ENCODE data around the gene ZDHHC9.
A peak's percentile ranks its signal among the peaks of the same experiment; 100 is the strongest.

Gene ZDHHC9

DNA sequence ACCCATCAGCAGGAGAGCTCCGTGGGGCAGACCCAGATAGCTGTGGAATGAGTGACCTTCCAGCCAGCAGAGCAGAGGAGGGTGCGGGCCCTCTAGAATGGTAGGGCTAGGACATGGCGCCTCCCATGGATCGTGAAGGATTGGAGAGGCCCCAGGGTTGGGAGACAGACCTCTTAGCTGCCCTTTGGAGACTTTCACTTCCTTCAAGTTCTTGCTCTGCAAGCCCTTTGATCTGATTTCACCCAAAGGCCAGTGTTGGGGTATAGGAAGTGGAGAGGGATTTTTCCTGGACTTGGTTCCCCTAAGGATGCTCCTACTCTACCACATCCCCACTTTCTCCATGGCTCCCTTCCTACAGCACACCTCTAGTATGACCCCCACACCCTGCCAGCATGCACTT, 61.0 kb downstream of the ZDHHC9 start:
- peak overlapping the region in 1 of 2 donors; percentile 49 for H3K27ac Mint-ChIP-seq
- ATAC-seq (no peak), DNase-seq (no peak)
- peak overlapping the region; percentile 82 to 90 for H3K4me3 Mint-ChIP-seq
- H3K9me3 Mint-ChIP-seq, result no peaks in the 10 kb centered on the region
- H3K4me1 Mint-ChIP-seq, result peaks cover 70% of the 10 kb centered on the region
- no peaks in the 10 kb centered on the region for H3K27me3 Mint-ChIP-seq

DNA sequence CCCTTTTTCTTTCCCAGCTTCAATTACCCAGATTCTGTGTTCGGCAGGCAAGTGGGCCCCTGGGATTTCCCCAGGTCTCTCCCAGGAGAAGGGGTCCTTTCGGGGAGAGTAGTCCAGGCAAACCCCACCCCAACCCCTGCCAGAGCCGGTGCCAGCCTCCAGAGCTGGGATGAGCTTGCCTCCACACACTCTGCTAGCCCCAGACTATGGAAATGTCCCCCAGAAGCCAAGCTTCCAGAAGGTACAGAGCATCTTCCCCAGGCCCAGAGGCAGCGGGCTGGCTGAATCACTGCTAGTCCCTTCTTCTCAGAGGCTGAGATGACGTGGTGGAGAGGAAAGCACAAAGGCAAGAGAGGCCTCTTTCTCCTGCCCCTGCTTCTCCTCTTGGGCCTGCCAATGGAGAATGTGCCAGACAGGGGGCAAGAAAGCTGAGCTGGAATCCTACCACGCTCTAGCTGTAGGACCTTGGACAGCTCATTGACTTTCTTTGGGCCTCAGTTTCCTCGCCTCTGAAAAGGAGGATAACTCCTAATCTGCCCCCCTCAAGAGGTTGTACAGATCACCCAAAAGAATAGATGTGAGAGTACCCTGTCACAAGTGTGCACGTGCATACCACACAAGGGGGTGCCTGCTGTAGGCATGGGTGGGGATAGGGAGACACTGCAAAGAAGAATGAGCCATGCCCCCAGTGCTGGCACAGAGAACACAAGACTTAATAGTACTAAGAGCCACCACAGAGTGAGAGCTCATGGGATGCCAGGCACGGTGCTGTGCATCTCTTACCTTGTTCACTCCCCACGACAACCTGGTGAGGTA, 61.8 kb downstream of the ZDHHC9 start:
- ATAC-seq (peak; percentile 41), DNase-seq (peak in 1 of 2 donors; percentile 42)
- Mint-ChIP-seq H3K27me3 (no peaks in the 10 kb centered on the region), H3K27ac (peak overlapping the region; percentile 57 to 89), H3K4me3 (peak overlapping the region; percentile 82 to 90), H3K4me1 (peaks cover 71% of the 10 kb centered on the region), H3K9me3 (no peaks in the 10 kb centered on the region)

DNA sequence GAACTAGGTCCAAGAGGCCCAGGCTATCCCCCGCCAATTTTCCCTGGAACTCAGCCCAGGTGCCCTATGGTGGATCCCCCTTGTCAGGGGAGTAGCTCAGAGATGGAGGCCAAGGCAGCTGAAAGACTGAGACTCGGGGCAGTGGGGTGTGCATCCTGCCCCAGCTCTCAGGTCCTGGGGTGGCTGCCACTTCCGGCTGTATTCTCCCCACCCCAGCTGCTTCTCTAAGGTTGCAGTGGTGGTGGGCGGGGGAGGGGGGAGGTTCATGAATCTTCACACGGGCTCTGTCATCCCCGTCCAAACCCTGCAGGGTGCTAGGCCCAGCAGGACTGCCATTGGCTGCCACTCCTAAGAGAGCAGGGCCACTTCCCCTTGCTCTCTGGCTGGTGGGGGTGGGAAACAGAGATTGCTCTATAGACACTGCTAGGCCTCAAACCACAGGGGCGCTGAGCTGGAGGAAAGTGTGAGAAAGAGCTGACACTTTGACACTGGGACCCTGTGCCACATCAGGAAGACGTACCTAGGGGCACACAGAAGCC, 62.5 kb downstream of the ZDHHC9 start:
- H3K9me3 Mint-ChIP-seq, result no peaks in the 10 kb centered on the region
- H3K4me1 Mint-ChIP-seq, result peaks cover 67% of the 10 kb centered on the region
- H3K27ac Mint-ChIP-seq, result peak overlapping the region; percentile 91
- H3K27me3 Mint-ChIP-seq, result no peaks in the 10 kb centered on the region
- H3K4me3 Mint-ChIP-seq, result peak overlapping the region; percentile 82 to 90
- peak; percentile 91 for ATAC-seq
- DNase-seq, result peak; percentile 69 to 90

DNA sequence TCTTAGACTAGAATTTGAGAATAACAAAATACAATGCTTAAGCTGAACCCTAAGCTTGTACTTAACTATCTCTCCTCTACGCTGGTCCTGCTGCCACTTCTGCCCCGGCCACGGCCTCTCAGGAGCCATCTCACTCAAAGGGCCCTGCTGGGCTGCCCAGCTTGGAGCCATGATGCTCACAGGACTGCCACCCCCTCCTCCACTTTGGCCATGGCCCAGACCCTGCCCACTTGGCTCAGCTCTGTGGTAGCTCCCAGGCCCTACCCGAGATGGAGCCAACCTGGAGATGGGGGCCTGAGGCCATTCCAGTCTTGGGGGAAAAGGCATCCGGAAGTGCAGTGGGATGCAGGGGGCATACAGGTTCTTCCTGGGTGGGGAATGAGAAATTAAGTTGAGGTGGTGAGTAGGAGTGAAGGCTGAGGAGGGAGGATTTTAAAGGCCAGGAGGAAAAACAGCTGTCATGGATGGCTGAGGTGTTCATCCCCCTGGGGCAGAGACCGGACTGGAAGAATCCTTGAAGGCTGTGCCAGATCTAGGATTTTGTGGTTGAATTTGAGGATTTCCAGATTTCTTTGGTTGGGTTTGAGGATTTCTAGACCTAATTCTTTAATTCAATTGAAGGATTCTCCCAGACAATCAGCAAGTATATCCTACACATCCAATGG, 63.1 kb downstream of the ZDHHC9 start:
- DNase-seq (peak in 1 of 2 donors; percentile 22), ATAC-seq (no peak)
- no peaks in the 10 kb centered on the region for H3K9me3 Mint-ChIP-seq
- H3K27me3 Mint-ChIP-seq, result no peaks in the 10 kb centered on the region
- H3K27ac Mint-ChIP-seq, result peak overlapping the region; percentile 91
- peaks cover 61% of the 10 kb centered on the region for H3K4me1 Mint-ChIP-seq
- H3K4me3 Mint-ChIP-seq, result peak overlapping the region; percentile 82 to 90

DNA sequence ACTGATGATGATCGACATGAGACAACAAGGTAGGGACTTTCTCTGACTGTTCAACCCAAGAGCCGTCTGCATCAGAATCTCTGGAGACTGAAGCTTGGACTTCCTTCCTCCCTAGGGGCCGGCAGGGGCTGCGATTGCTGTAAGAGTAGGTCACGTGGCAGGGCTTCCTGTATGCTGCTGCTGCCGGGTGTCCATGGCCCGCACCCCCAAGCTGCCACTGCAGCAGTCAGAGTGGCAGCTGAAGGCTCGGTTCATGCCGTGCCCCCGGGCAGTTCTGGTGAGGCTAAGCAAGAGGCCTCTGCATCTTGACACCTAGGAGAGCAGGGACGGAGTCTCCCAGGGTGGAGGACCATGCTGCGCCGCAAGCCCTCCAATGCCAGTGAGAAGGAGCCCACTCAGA, 63.9 kb downstream of the ZDHHC9 start, which contains the start of gene SASH3:
TSS of gene SASH3 (plus strand) at position 203 of the 400 bp plus-strand sequence. CDS start at position 352, 149 bp downstream.
- peak in 1 of 2 donors; percentile 79 for DNase-seq
- Mint-ChIP-seq H3K27ac (peak within 1 kb of the TSS; percentile 91), H3K4me3 (peak within 1 kb of the TSS; percentile 82 to 90), H3K9me3 (no peaks in the 10 kb centered on the region), H3K4me1 (peaks cover 63% of the 10 kb centered on the region), H3K27me3 (no peaks in the 10 kb centered on the region)
- peak; percentile 53 for ATAC-seq

DNA sequence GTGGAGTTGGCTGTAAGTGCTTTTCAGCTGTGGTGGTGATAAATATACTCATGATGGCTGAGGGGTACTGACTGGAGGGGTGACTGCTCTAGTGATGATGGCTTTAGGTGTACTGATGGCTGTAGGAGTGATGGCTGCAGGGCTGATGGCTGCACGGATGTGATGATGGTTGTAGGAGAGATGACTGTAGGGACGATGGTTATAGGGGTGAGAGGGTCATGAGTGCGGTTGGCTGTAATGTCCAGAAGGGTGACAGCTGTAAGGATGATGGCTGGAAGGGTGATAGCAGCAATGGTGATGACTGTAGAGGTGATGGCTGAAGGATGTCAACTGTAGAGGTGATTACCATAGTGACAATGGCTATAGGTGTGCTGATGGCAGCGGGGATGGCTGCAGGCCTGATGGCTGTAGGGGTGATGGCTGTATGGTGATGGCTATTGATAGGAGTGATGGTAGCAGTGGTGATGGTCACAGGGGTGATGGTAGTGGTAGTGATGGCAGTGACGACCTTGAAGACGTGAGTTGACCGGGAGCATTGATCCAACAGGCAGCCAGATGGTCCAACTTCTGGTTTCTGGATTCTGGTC, 64.5 kb downstream of the ZDHHC9 start:
- Mint-ChIP-seq H3K27ac (peak overlapping the region; percentile 89 to 90), H3K4me3 (peak overlapping the region; percentile 82 to 90), H3K4me1 (peaks cover 65% of the 10 kb centered on the region), H3K27me3 (no peaks in the 10 kb centered on the region), H3K9me3 (no peaks in the 10 kb centered on the region)
- ATAC-seq (no peak), DNase-seq (no peak)

DNA sequence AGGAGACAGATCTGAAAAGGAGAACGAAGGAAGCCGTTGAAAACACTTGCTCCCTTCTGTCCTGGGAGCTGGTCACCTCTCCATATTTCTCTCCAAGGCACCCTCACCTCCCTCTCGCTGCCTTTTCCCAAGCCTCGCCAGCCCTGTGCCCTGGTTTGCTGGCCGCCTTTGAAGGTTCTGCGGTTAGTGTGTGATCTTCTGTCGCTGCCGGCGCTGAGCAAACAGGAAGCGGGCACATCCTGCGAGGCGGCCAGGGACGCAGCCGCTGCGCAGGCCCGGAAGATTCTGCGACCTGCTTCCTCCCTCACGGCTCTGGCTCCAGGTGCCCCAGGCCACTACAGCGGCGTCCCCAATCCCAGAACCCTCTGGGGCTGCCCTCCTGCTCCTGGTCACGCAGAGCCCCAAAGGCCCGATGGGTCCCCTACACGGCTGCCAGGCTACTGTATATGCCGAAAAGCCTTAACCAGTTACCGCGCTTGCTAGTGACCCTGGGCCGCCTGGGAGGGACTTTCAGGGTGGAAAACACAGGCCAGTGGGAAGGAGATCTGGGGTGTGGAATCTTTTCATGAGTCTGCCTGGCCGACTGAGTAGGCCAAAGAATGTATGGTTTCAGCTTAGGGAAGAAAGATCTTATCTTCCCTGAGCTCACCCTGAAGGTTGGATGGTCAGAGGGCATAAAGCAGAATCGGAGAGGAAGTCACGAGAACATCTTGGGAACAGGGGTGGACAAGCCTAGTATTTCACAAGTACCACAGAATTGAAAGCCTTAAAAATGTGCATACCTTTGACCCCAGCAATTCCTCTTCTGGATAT, 66.3 kb downstream of the ZDHHC9 start:
- H3K9me3 Mint-ChIP-seq, result no peaks in the 10 kb centered on the region
- H3K4me1 Mint-ChIP-seq, result peaks cover 64% of the 10 kb centered on the region
- no peaks in the 10 kb centered on the region for H3K27me3 Mint-ChIP-seq
- peak overlapping the region; percentile 90 to 92 for H3K4me3 Mint-ChIP-seq
- DNase-seq (peak; percentile 56 to 74), ATAC-seq (peak; percentile 27)
- H3K27ac Mint-ChIP-seq, result peak overlapping the region; percentile 96 to 98

DNA sequence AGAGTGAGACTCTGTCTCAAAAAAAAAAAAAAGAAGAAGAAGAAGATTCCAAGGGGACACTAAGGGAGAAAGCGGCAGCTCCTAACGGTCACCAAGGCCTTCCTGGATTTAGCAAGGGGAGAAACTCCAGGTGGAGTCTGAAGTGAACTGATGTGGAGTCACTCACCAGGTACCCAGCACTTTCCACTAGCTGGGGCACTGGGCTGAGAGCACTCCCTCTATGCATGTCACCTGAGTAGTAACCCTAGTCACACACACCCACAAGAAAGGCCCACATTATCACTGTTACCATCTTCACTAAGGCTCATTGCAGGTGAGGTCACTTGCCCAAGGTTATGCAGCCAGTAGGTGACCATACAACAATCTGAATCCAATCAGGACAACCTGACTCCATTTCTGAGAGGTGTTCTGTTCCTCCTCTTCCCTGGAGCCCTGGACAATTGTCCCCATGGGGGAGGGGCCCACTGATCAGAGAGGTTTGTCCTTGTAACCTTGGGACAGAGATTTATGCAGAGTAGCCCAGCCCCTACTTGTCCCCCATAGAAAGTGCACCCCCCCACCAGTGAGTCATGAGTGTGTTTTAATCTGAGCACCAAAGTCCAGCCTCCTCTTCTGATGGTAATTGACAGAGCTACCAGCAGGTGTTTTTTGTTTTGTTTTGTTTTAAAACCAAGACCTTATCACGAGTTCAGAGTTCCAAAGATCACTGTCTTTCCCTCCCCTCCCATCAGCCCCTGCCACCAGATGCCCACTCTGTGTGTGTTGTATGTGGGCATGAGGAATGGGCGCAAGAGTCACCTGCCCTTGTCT, 69.8 kb downstream of the ZDHHC9 start:
- no peaks in the 10 kb centered on the region for H3K27me3 Mint-ChIP-seq
- peak; percentile 24 for ATAC-seq
- DNase-seq, result peak in 1 of 2 donors; percentile 23
- H3K9me3 Mint-ChIP-seq, result no peaks in the 10 kb centered on the region
- peaks cover 82% of the 10 kb centered on the region for H3K4me1 Mint-ChIP-seq
- peak overlapping the region; percentile 87 to 96 for H3K27ac Mint-ChIP-seq
- peak overlapping the region; percentile 71 to 75 for H3K4me3 Mint-ChIP-seq

DNA sequence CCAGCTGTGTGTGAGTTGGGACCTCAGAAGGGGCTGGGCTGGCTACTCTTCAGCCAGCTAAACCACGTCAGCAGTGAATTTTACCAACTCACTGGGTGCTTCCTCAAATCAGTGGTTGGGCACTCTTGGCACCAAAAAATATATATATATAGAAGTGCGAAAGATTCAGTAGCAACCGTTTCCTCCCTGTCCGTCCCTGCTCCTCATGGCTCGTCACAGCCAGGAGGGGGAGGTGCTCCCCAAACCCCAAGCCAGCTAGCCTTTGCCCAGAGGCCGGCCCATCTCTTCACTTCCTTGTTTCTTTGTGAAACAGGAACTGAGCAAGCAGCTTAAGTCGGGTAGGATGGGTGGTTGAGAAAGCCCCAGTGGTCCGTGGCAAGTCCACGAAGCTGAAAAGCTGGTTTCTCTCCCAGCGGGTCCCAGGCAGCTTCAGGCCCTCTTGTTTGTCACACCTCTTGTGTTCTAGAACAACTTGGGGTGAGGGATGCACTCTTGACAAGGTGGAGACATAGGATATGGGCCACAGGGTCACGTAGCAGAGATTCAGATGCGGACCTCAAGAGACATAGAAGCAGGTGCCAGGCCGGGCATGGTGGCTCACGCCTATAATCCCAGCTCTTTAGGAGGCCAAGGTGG, 70.8 kb downstream of the ZDHHC9 start:
- ATAC-seq (peak; percentile 49), DNase-seq (peak in 1 of 2 donors; percentile 63)
- no peaks in the 10 kb centered on the region for H3K27me3 Mint-ChIP-seq
- H3K4me3 Mint-ChIP-seq, result peak overlapping the region; percentile 71 to 75
- peak overlapping the region; percentile 73 to 96 for H3K27ac Mint-ChIP-seq
- no peaks in the 10 kb centered on the region for H3K9me3 Mint-ChIP-seq
- H3K4me1 Mint-ChIP-seq, result peaks cover 86% of the 10 kb centered on the region

DNA sequence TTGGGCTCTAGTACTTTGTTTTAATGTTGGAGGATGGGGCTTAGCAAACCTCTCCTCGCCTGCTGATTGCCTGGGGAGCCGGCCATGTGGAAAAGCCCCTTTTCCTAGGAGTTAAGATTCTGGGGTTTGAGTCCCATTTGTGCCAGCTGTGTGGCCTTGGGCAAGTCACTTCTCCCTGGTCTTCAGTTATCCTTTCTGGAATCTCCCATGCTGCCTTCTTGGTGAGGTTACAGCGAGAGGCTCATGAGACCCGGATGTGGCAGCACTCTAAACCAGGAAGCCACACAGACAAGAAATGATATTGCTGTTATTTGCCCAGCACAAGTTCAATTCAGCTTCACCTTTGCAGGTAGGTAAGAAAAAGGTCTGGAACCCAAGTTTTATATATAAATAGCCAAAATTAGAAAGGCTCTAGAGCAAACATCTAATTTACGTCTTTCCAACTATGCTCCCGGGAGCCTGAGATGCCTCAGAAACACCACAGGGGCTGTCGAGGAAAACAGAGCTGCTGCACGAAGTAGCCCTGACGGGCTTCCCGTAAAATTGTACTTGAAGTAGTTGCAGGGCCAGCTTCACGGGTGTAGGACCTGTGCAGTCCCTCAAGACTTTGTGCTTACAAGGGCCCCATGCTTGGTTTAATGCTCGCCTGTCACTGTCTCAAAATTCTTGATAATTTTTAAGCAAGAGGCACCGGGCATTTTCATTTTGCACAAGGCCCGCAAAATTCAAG, 72.3 kb downstream of the ZDHHC9 start:
- H3K4me1 Mint-ChIP-seq, result peaks cover 81% of the 10 kb centered on the region

DNA sequence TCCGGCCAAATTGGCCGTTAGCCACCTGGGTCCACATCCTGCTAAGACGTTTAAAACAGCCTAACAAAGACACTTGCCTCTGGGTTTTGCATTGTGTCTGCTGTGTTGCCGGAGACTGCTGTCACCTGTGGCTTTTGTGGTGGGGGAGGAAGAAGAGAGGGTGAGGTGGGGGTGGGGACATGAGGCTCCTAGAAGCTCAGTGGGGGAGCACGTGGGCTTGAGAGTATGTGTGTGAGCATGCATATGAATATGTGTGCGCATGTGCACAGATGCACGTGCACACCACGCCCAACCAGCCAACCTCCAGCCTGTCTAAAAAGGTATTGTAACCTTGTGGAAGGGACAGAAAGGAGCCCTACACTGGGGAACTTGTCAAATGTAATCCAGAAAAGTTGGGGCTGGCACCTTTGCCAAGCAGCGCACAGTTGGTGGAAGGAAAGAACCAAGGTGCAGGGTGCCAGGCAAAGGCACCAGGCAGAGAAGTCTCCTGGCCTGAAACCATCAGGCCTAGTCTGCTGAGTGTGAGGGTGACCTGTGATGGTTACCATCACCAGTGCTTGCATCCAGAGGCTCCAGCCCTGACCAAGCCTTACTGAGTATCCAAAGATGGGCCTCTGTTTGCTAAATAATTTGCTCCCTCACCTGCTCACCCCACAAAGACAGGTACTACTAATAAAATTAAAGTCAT, 74.1 kb downstream of the ZDHHC9 start:
- H3K9me3 Mint-ChIP-seq, result no peaks in the 10 kb centered on the region
- H3K4me3 Mint-ChIP-seq, result peak overlapping the region; percentile 68 to 69
- DNase-seq (peak in 1 of 2 donors; percentile 73), ATAC-seq (peak; percentile 87)
- no peaks in the 10 kb centered on the region for H3K27me3 Mint-ChIP-seq
- H3K27ac Mint-ChIP-seq, result peak overlapping the region; percentile 42 to 92
- H3K4me1 Mint-ChIP-seq, result peaks cover 70% of the 10 kb centered on the region

More for the DNA sequence above, 72.3 kb downstream of the ZDHHC9 start:
- H3K27ac Mint-ChIP-seq, result peak overlapping the region; percentile 89
- no peaks in the 10 kb centered on the region for H3K27me3 Mint-ChIP-seq
- no peaks in the 10 kb centered on the region for H3K9me3 Mint-ChIP-seq
- DNase-seq, result peak in 1 of 2 donors; percentile 32
- H3K4me3 Mint-ChIP-seq, result peak overlapping the region; percentile 37 to 71
- no peak for ATAC-seq

DNA sequence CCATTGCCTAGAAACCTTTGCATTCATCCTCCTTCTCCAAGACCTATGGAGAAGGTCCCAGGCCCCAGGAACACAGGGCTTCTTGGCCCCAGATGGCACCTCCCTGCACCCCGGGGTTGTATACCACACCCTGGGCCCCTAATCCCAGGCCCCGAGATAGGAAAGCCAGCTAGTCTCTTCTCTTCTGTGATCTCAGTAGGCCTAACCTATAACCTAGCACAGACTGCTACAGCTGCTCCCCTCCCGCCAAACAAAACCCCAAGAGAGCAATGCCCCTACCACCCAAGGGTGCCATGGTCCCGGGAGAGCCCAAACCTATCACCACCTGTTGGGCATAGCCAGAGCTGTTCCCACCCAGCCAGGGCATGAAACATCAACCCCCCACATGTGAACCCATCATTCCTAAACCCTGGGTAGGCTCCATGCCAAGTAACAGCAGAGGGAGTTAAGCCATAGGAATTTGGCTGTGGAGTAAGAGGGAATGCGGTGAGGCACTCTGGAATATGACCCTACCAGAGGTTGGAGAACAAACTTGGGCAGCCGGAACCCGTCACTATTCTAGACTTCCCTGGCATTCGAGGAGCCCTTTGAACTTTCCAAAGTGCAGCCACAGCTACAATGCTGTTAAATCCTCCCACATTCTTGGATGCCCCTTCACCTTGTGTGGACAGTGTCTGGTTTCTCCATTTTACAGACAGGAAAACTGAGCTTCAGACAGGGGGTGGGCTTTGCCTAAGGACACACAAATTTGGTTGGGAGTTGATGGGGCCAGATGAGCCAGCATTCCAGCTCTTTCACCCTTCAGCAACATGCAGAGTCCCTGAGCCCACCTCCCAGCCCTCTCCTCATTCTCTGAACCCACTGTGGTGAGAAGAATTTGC, 74.9 kb downstream of the ZDHHC9 start:
- Mint-ChIP-seq H3K4me1 (peaks cover 62% of the 10 kb centered on the region), H3K27me3 (no peaks in the 10 kb centered on the region), H3K27ac (peak overlapping the region; percentile 48 to 92), H3K9me3 (no peaks in the 10 kb centered on the region), H3K4me3 (peak overlapping the region; percentile 68 to 69)
- DNase-seq (no peak), ATAC-seq (no peak)

All from stimulated activated naive CD8-positive, alpha-beta T cell treated with anti-CD3 and anti-CD28 coated beads, Interleukin-15, amount 100 ng/mL, for 72 hours (primary cell).